ENCODE results near the gene RERG. TPM values are rescaled to one million over a fixed set of nuclear protein-coding genes. Genes with fewer than 3 reads are reported as not detected.

The RERG gene
- total and polyA plus RNA-seq, 3 donors from 2014 or later = 14.9 to 27.2 (median 20.7) TPM

DNA sequence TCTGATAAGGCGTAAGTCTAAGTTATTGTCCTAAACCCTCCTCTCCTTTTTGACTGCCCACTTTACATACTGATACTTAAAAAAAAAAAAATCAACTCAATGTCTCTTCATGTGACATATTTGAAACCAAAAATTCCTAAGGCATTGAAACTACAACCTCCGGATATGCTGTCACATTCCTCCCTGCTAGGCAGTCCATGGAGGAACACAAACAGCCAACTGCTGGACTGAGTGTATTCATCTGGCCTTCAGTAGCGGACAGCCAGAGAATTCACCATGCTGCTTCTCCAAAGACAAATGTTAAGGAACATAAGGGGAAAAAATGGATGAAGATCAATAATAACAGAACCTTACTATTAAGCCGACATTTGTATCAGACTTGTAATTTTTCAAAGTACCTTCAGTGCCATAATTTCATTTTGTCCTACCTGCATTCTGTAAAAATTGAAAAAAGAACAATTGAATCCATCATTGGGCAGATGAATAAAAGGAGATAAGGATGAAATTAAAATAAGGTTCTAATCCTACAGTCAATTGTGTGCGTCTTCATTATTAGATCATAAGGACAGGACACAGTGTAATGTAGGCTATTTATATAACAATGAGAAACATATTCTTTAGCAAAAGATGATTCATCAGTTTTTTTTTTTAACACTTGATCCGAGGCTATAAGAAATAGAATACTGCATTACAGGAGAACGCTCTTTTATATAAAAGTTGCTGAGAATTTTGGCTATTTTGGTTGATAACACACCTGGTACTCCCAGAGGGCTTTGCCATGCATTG is 12.2 kb downstream of the RERG start:
- Histone ChIP-seq H3K9me3 (no peaks in the 10 kb centered on the region), H3K4me3 (no peak overlapping the region), H3K36me3 (ENCODE audit: low read depth, missing control alignments) (no peaks in the 10 kb centered on the region), H3K27me3 (no peaks in the 10 kb centered on the region), H3K4me1 (no peaks in the 10 kb centered on the region), H3K27ac (peak overlapping the region in 1 of 2 donors; percentile 79)
- TF ChIP-seq, protein P1, sequence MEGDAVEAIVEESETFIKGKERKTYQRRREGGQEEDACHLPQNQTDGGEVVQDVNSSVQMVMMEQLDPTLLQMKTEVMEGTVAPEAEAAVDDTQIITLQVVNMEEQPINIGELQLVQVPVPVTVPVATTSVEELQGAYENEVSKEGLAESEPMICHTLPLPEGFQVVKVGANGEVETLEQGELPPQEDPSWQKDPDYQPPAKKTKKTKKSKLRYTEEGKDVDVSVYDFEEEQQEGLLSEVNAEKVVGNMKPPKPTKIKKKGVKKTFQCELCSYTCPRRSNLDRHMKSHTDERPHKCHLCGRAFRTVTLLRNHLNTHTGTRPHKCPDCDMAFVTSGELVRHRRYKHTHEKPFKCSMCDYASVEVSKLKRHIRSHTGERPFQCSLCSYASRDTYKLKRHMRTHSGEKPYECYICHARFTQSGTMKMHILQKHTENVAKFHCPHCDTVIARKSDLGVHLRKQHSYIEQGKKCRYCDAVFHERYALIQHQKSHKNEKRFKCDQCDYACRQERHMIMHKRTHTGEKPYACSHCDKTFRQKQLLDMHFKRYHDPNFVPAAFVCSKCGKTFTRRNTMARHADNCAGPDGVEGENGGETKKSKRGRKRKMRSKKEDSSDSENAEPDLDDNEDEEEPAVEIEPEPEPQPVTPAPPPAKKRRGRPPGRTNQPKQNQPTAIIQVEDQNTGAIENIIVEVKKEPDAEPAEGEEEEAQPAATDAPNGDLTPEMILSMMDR (IDR thresholded peaks at IDR 0.05) = no peak
- no peak for TF ChIP-seq POLR2A (IDR thresholded peaks at IDR 0.05)
- 53 to 60% methylated on average over 7 of the region's 7 CpGs for WGBS, 2 donors
- no peak for DNase-seq
- intact Hi-C loops (cut with DNase I; ENCODE audit: low total_unique reads) = no loop called here

DNA sequence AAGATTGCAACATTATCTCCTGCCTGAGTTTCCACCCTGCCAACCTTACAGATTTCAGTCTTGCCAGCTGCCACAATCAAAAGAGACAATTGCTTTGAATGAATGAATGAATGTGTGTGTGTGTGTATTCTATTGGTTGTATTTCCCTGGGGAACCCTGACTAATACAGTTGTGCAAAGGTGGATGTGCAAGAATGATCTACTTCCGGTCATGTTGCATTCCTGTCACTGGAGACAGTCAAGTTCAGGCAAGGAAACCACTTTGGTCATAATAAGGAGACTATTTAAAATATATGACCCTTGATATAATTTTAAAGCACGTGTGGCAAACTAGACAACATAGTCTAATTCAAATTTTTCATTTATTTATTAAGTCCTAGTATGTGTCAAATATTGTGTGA is 13.1 kb downstream of the RERG start:
- 82 to 89% methylated on average over 2 of the region's 2 CpGs for WGBS, 2 donors
- Histone ChIP-seq H3K4me3 (no peak overlapping the region), H3K9me3 (no peaks in the 10 kb centered on the region), H3K27ac (peak overlapping the region in 1 of 2 donors; percentile 79), H3K4me1 (no peaks in the 10 kb centered on the region), H3K27me3 (no peaks in the 10 kb centered on the region), H3K36me3 (ENCODE audit: low read depth, missing control alignments) (no peaks in the 10 kb centered on the region)
- DNase-seq = no peak
- intact Hi-C loops (cut with DNase I; ENCODE audit: low total_unique reads) = no loop called here
- TF ChIP-seq, protein P1 (IDR thresholded peaks at IDR 0.05) = peak in 1 of 3 experiments; percentile 24
- TF ChIP-seq POLR2A (IDR thresholded peaks at IDR 0.05) = no peak

DNA sequence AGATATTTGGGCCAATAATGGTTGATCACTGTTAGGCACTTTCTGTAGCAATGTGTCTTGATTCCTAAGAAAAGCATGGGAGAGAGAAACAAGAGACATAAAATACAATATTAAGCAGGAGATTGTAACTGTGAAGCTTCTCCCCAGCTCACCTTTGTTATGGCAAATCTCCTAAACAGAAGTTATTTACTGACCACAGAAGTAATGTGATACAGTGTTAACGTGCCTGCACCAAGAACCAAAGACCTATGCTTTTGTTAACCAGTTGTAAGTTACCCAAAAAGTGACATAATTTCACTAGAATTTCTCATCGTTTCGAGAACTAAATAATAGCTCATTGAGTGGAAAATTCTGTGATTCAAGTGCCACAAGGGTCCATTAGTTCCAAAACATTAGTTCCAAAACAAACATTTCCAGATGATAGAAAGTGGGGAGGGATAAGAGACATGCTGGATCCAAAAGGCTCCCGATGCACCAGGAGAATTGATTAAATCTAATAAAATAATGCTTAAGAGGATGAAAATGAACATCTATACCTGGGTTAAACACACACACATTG is 14.3 kb downstream of the RERG start:
- WGBS, 2 donors = 60 to 68% methylated on average over 4 of the region's 4 CpGs
- Histone ChIP-seq H3K9me3 (no peaks in the 10 kb centered on the region), H3K27ac (peak overlapping the region in 1 of 2 donors; percentile 55), H3K4me1 (no peaks in the 10 kb centered on the region), H3K36me3 (ENCODE audit: low read depth, missing control alignments) (no peaks in the 10 kb centered on the region), H3K27me3 (no peaks in the 10 kb centered on the region), H3K4me3 (no peak overlapping the region)
- TF ChIP-seq, protein P1 (IDR thresholded peaks at IDR 0.05) = no peak
- no peak for TF ChIP-seq POLR2A (IDR thresholded peaks at IDR 0.05)
- intact Hi-C loops (cut with DNase I; ENCODE audit: low total_unique reads) = no loop called here
- no peak for DNase-seq

DNA sequence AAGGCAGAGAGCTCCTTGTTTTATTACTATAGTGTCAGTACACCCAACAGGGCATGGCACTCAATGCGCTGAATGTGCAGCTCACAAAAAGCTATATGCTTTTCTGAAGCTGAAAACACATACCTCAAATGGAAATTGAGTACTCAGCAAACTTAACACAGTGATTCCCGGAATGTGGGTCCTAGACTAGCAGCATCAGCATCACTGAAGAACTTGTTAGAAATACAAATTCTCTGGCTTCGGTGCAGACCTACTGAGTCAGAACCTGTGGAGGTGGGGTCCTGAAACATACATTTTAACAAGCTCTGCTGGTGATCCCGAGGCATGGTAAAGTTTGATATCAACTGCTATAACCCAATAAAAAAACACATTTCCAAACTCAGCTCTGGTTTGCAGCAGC is 14.9 kb downstream of the RERG start:
- H3K36me3 ChIP-seq (ENCODE audit: low read depth, missing control alignments) = no peaks in the 10 kb centered on the region
- no peak for DNase-seq
- no peak for TF ChIP-seq POLR2A (IDR thresholded peaks at IDR 0.05)
- TF ChIP-seq, protein P1 (IDR thresholded peaks at IDR 0.05) = no peak
- H3K9me3 ChIP-seq = no peaks in the 10 kb centered on the region
- peak overlapping the region in 1 of 2 donors; percentile 55 for H3K27ac ChIP-seq
- H3K4me3 ChIP-seq = no peak overlapping the region
- intact Hi-C loops (cut with DNase I; ENCODE audit: low total_unique reads) = no loop called here
- no peaks in the 10 kb centered on the region for H3K27me3 ChIP-seq
- H3K4me1 ChIP-seq = no peaks in the 10 kb centered on the region
- WGBS, 2 donors = 89 to 96% methylated on average over 4 of the region's 4 CpGs
